ENCODE data around the gene GGT5.

DNA sequence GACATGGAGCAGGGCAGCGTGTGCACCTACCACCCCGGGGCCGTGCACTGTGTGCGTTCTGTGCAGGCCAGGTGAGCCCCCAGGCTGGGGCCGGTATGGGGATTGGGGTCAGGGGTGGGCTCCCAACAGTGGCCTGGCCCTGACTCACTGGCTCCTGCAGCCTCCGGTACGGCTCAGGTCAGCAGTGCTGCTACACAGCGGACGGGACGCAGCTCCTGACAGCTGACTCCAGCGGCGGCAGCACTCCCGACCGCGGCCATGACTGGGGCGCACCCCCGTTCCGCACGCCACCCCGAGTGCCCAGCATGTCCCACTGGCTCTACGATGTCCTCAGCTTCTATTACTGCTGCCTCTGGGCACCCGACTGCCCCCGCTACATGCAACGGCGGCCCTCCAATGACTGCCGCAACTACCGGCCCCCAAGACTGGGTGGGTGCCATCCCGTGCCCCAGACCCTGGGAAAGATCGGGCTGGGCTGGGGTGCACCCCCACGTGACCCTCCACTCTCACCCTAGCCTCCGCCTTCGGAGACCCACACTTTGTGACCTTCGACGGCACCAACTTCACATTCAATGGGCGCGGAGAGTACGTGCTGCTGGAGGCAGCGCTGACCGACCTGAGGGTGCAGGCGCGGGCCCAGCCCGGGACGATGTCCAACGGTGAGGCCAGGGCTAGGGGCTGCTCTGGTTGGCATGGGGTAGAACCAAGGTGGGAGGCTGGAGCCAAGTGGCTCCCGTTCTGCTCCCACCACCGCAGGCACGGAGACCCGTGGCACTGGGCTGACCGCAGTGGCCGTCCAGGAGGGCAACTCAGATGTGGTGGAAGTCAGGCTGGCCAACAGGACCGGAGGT is 59.2 kb downstream of the GGT5 start:
- TF ChIP-seq POLR2AphosphoS5 (IDR thresholded peaks at IDR 0.05) = no peak
- TF ChIP-seq, protein P1, sequence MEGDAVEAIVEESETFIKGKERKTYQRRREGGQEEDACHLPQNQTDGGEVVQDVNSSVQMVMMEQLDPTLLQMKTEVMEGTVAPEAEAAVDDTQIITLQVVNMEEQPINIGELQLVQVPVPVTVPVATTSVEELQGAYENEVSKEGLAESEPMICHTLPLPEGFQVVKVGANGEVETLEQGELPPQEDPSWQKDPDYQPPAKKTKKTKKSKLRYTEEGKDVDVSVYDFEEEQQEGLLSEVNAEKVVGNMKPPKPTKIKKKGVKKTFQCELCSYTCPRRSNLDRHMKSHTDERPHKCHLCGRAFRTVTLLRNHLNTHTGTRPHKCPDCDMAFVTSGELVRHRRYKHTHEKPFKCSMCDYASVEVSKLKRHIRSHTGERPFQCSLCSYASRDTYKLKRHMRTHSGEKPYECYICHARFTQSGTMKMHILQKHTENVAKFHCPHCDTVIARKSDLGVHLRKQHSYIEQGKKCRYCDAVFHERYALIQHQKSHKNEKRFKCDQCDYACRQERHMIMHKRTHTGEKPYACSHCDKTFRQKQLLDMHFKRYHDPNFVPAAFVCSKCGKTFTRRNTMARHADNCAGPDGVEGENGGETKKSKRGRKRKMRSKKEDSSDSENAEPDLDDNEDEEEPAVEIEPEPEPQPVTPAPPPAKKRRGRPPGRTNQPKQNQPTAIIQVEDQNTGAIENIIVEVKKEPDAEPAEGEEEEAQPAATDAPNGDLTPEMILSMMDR (IDR thresholded peaks at IDR 0.05 in 8 of 11, conservative IDR thresholded peaks at IDR 0.05 in 3 of 11) = no peak

All from spleen (tissue), 7 donors.